H1 (cell line): ENCODE results near the gene TMA7B.

Experiments
- CEBPB ChIP-seq: IDR thresholded peaks from 2 replicates; pipeline ENCODE4 v1.6.1; 2012; ENCODE audit warnings: low read depth, low read length
- CHD1 ChIP-seq: IDR thresholded peaks from 2 replicates; pipeline ENCODE4 v1.6.1; 2012; ENCODE audit warnings: low read depth, low read length, improper control_type of control experiment
- CREB1 ChIP-seq: IDR thresholded peaks from 2 replicates; pipeline ENCODE4 v1.6.1; 2012; ENCODE audit warnings: inconsistent platforms
- EGR1 ChIP-seq: IDR thresholded peaks from 2 replicates; pipeline ENCODE4 v1.6.1; 2011; ENCODE audit warnings: low read depth, low read length, borderline replicate concordance
- NRF1 ChIP-seq: IDR thresholded peaks from 2 replicates; pipeline ENCODE4 v1.6.1; 2011; ENCODE audit warnings: mild to moderate bottlenecking, low read depth, low read length, improper control_type of control experiment
- POLR2AphosphoS5 ChIP-seq: IDR thresholded peaks from 2 replicates; pipeline ENCODE4 v1.6.1; 2011; ENCODE audit warnings: low read depth, low read length
- RXRA ChIP-seq: IDR thresholded peaks from 2 replicates; pipeline ENCODE4 v1.6.1; 2011; ENCODE audit warnings: low read depth, mild to moderate bottlenecking, low read length, moderate library complexity; ENCODE audit not compliant: insufficient read depth
- SAP30 ChIP-seq: fragments of 300-600 bp; sonication (generic); IDR thresholded peaks from 2 replicates; pipeline ENCODE4 v1.7.1; 2012; ENCODE audit warnings: low read length, moderate library complexity, mild to moderate bottlenecking, inconsistent platforms; ENCODE audit not compliant: insufficient read depth, insufficient replicate concordance
- SIN3A ChIP-seq, 2 experiments: IDR thresholded peaks in 1 of 2; conservative IDR thresholded peaks in 1 of 2; 2 replicates each; pipeline ENCODE4 v1.6.1; 2011 to 2012; ENCODE audit warnings: low read length in 2 of 2, improper control_type of control experiment in 1 of 2, low read depth in 1 of 2, mild to moderate bottlenecking in 1 of 2
- SUZ12 ChIP-seq: fragments of 200-600 bp; sonication (generic); IDR thresholded peaks from 2 replicates; pipeline ENCODE4 v1.6.1; 2012; ENCODE audit warnings: mild to moderate bottlenecking, inconsistent platforms, low read length, moderate library complexity, mixed read lengths
- TAF1 ChIP-seq: IDR thresholded peaks from 2 replicates; pipeline ENCODE4 v1.6.1; 2011; ENCODE audit warnings: mild to moderate bottlenecking, low read depth, low read length
- TCF12 ChIP-seq: IDR thresholded peaks from 2 replicates; pipeline ENCODE4 v1.6.1; 2011; ENCODE audit warnings: low read depth, mild to moderate bottlenecking, low read length
- TF ChIP-seq, protein P1 (sequence below), 3 experiments: IDR thresholded peaks; 1 replicate in 2 of 3; 2 replicates in 1 of 3; pipeline versions ENCODE4 v1.5.1 to v1.6.1; 2011; ENCODE audit warnings: low read length in 3 of 3, mild to moderate bottlenecking in 3 of 3, inconsistent platforms in 2 of 3, low read depth in 1 of 3, moderate library complexity in 1 of 3; ENCODE audit not compliant: insufficient read depth in 1 of 3; ENCODE audit errors: control extremely low read depth in 1 of 3

DNA sequence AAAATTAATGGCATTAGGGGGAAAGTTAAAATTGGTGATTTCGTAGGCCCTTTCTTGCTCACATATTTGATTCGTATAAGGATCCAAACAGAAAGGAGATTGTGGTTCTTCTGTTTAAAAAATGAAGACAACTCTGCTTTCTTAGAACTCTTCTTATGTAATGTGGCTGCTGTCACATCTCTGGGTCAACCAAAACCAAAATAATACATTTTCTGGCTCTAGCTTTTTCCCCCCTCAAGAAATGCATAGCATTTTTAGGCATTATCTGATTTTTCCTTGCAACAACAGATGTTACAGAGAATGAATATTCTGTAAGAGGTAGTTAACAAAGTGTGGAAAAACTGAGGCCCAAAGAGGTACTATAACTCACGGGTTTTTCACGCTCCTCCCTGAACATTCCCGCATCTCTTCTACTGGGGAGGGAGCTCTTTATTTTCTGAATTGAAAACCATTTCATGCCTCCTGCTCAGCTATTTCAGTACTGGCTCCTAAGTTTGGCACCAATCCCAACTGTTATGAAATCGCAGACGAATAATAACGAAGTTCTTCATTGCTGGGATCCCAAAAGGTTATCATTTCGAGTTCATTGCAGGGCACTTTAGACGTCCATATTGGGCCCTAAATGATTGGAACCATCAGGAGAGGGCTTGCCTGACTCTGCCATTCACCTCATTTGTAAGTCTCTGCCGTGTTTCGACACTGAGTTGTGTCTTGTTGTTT is 42.3 kb upstream of the TMA7B start:
- TF ChIP-seq SIN3A (conservative IDR thresholded peaks at IDR 0.05 in 1 of 2, IDR thresholded peaks at IDR 0.05 in 1 of 2; ENCODE audit: low read depth in 1 of 2, low read length in 2 of 2) (no peak), SUZ12 (no peak), CHD1 (no peak), NRF1 (no peak), CREB1 (no peak), POLR2AphosphoS5 (no peak), TCF12 (no peak), CEBPB (no peak), EGR1 (no peak), SAP30 (no peak), TAF1 (no peak), RXRA (no peak)
- TF ChIP-seq, protein P1, sequence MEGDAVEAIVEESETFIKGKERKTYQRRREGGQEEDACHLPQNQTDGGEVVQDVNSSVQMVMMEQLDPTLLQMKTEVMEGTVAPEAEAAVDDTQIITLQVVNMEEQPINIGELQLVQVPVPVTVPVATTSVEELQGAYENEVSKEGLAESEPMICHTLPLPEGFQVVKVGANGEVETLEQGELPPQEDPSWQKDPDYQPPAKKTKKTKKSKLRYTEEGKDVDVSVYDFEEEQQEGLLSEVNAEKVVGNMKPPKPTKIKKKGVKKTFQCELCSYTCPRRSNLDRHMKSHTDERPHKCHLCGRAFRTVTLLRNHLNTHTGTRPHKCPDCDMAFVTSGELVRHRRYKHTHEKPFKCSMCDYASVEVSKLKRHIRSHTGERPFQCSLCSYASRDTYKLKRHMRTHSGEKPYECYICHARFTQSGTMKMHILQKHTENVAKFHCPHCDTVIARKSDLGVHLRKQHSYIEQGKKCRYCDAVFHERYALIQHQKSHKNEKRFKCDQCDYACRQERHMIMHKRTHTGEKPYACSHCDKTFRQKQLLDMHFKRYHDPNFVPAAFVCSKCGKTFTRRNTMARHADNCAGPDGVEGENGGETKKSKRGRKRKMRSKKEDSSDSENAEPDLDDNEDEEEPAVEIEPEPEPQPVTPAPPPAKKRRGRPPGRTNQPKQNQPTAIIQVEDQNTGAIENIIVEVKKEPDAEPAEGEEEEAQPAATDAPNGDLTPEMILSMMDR (IDR thresholded peaks at IDR 0.05; ENCODE audit: control extremely low read depth in 1 of 3, insufficient read depth in 1 of 3, low read depth in 1 of 3, low read length in 3 of 3) = no peak
